ENCODE data around the gene SLC8A1.

Gene SLC8A1

GRCh38 chr2:40352041-40352702 is 99.7 kb downstream of the SLC8A1 start:
- no peak for DNase-seq
- Histone ChIP-seq H3K4me3 (ENCODE audit: low read depth, low read length) (no peak overlapping the region), H3K27me3 (ENCODE audit: insufficient read depth, low read depth, severe bottlenecking) (no peaks in the 10 kb centered on the region), H3K36me3 (no peaks in the 10 kb centered on the region), H3K27ac (no peak overlapping the region), H3K9me3 (ENCODE audit: severe bottlenecking) (no peaks in the 10 kb centered on the region)
- TF ChIP-seq CTCF (IDR thresholded peaks at IDR 0.05; ENCODE audit: low read depth, low read length): no peak

- H3K36me3 ChIP-seq: no peaks in the 10 kb centered on the region
- no peaks in the 10 kb centered on the region for H3K27me3 ChIP-seq (ENCODE audit: insufficient read depth, low read depth, severe bottlenecking)
- H3K4me3 ChIP-seq (ENCODE audit: low read depth, low read length): no peak overlapping the region
- DNase-seq: no peak
- H3K27ac ChIP-seq: no peak overlapping the region
- no peak for TF ChIP-seq CTCF (IDR thresholded peaks at IDR 0.05; ENCODE audit: low read depth, low read length)
- H3K9me3 ChIP-seq (ENCODE audit: severe bottlenecking): no peaks in the 10 kb centered on the region
Measured at GRCh38 chr2:40348665-40349064, 103.2 kb downstream of the SLC8A1 start.

- Histone ChIP-seq H3K4me3 (ENCODE audit: low read depth, low read length) (no peak overlapping the region), H3K27ac (no peak overlapping the region), H3K36me3 (no peaks in the 10 kb centered on the region), H3K9me3 (ENCODE audit: severe bottlenecking) (no peaks in the 10 kb centered on the region), H3K27me3 (ENCODE audit: insufficient read depth, low read depth, severe bottlenecking) (no peaks in the 10 kb centered on the region)
- TF ChIP-seq CTCF (IDR thresholded peaks at IDR 0.05; ENCODE audit: low read depth, low read length): no peak
- no peak for DNase-seq
Measured at GRCh38 chr2:40348038-40348437, 103.9 kb downstream of the SLC8A1 start.

- no peak for DNase-seq
- no peak overlapping the region for H3K27ac ChIP-seq
- H3K27me3 ChIP-seq (ENCODE audit: insufficient read depth, low read depth, severe bottlenecking): no peaks in the 10 kb centered on the region
- H3K9me3 ChIP-seq (ENCODE audit: severe bottlenecking): no peaks in the 10 kb centered on the region
- TF ChIP-seq CTCF (IDR thresholded peaks at IDR 0.05; ENCODE audit: low read depth, low read length): no peak
- H3K4me3 ChIP-seq (ENCODE audit: low read depth, low read length): no peak overlapping the region
- no peaks in the 10 kb centered on the region for H3K36me3 ChIP-seq
Measured at GRCh38 chr2:40346535-40347354, 105.1 kb downstream of the SLC8A1 start.

GRCh38 chr2:40344364-40344763 is 107.5 kb downstream of the SLC8A1 start:
- no peak overlapping the region for H3K4me3 ChIP-seq (ENCODE audit: low read depth, low read length)
- H3K27me3 ChIP-seq (ENCODE audit: insufficient read depth, low read depth, severe bottlenecking): no peaks in the 10 kb centered on the region
- H3K27ac ChIP-seq: no peak overlapping the region
- DNase-seq: no peak
- no peaks in the 10 kb centered on the region for H3K36me3 ChIP-seq
- no peaks in the 10 kb centered on the region for H3K9me3 ChIP-seq (ENCODE audit: severe bottlenecking)
- TF ChIP-seq CTCF (IDR thresholded peaks at IDR 0.05; ENCODE audit: low read depth, low read length): no peak
